ENCODE results near the gene OVCA2. TPM values are rescaled to one million over a fixed set of nuclear protein-coding genes. Genes with fewer than 3 reads are reported as not detected.

OVCA2 gene
- 21.4 TPM for total RNA-seq
- long read RNA-seq, transcript OVCA2-201 (2 exons, 1,122 nt), result major isoform, 35 of 38 reads
- long read RNA-seq, partial matches to known transcripts, result 0 of 38 reads
- long read RNA-seq, other reads (novel, unspliced or antisense), result 3 of 38 reads

- DNase-seq (peak; percentile 97), ATAC-seq (peak; percentile 97)
- Histone ChIP-seq H3K9me3 (no peaks in the 10 kb centered on the region), H3K36me3 (peaks cover 45% of the 10 kb centered on the region), H3K27me3 (no peaks in the 10 kb centered on the region), H3K4me1 (peaks cover 13% of the 10 kb centered on the region), H3K27ac (peak within 1 kb of the TSS; percentile 94), H3K4me3 (peak within 1 kb of the TSS; percentile 80)
- TF ChIP-seq, protein P1, sequence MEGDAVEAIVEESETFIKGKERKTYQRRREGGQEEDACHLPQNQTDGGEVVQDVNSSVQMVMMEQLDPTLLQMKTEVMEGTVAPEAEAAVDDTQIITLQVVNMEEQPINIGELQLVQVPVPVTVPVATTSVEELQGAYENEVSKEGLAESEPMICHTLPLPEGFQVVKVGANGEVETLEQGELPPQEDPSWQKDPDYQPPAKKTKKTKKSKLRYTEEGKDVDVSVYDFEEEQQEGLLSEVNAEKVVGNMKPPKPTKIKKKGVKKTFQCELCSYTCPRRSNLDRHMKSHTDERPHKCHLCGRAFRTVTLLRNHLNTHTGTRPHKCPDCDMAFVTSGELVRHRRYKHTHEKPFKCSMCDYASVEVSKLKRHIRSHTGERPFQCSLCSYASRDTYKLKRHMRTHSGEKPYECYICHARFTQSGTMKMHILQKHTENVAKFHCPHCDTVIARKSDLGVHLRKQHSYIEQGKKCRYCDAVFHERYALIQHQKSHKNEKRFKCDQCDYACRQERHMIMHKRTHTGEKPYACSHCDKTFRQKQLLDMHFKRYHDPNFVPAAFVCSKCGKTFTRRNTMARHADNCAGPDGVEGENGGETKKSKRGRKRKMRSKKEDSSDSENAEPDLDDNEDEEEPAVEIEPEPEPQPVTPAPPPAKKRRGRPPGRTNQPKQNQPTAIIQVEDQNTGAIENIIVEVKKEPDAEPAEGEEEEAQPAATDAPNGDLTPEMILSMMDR (IDR thresholded peaks at IDR 0.05), result peak; percentile 51
- intact Hi-C loops (cut with DNase I), result no loop called here
These were observed at the start of gene OVCA2 for GRCh38 chr17:2041561-2042389. OVCA2 (plus strand) TSS chr17:2042022; CDS start chr17:2042048, 26 bp downstream.

GRCh38 chr17:1992541-1992940 is 49.3 kb upstream of the OVCA2 start:
- no peak for ATAC-seq
- intact Hi-C loops (cut with DNase I), result no loop called here
- H3K4me1 ChIP-seq, result peaks cover 1% of the 10 kb centered on the region
- H3K4me3 ChIP-seq, result no peak overlapping the region
- no peaks in the 10 kb centered on the region for H3K36me3 ChIP-seq
- no peaks in the 10 kb centered on the region for H3K9me3 ChIP-seq
- no peaks in the 10 kb centered on the region for H3K27me3 ChIP-seq
- no peak for DNase-seq
- TF ChIP-seq, protein P1 (IDR thresholded peaks at IDR 0.05), result no peak
- no peak overlapping the region for H3K27ac ChIP-seq

DNA sequence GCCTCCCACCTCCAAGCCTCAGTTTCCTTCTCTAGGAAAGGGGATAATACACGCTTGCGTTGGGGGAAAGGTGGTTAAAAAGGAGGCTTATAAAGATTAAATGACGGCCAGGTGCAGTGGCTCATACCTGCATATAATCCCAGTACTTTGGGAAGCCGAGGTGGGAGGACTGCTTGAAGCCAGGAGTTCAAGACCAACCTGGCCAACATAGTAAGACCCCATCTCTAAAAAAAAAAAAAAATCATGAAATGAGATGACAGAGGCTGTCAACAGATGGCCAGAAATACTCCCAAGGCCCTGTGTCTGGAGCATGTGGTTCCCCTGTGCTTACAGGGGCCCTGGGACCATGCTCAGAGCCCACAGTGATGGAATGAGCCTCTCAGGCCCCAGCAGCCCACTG is 47.1 kb upstream of the OVCA2 start:
- H3K36me3 ChIP-seq, result no peaks in the 10 kb centered on the region
- H3K27ac ChIP-seq, result no peak overlapping the region
- H3K4me3 ChIP-seq, result no peak overlapping the region
- no peaks in the 10 kb centered on the region for H3K27me3 ChIP-seq
- TF ChIP-seq, protein P1 (IDR thresholded peaks at IDR 0.05), result no peak
- peaks cover 13% of the 10 kb centered on the region for H3K4me1 ChIP-seq
- no peak for ATAC-seq
- no peaks in the 10 kb centered on the region for H3K9me3 ChIP-seq
- no peak for DNase-seq
- intact Hi-C loops (cut with DNase I), result no loop called here

- Histone ChIP-seq H3K27ac (no peak overlapping the region), H3K4me3 (no peak overlapping the region), H3K4me1 (peaks cover 19% of the 10 kb centered on the region), H3K27me3 (no peaks in the 10 kb centered on the region), H3K36me3 (no peaks in the 10 kb centered on the region), H3K9me3 (no peaks in the 10 kb centered on the region)
- intact Hi-C loops (cut with DNase I), result no loop called here
- TF ChIP-seq, protein P1 (IDR thresholded peaks at IDR 0.05), result no peak
- no peak for ATAC-seq
- no peak for DNase-seq
These were observed 46.4 kb upstream of the OVCA2 start for GRCh38 chr17:1995321-1995892.

DNA sequence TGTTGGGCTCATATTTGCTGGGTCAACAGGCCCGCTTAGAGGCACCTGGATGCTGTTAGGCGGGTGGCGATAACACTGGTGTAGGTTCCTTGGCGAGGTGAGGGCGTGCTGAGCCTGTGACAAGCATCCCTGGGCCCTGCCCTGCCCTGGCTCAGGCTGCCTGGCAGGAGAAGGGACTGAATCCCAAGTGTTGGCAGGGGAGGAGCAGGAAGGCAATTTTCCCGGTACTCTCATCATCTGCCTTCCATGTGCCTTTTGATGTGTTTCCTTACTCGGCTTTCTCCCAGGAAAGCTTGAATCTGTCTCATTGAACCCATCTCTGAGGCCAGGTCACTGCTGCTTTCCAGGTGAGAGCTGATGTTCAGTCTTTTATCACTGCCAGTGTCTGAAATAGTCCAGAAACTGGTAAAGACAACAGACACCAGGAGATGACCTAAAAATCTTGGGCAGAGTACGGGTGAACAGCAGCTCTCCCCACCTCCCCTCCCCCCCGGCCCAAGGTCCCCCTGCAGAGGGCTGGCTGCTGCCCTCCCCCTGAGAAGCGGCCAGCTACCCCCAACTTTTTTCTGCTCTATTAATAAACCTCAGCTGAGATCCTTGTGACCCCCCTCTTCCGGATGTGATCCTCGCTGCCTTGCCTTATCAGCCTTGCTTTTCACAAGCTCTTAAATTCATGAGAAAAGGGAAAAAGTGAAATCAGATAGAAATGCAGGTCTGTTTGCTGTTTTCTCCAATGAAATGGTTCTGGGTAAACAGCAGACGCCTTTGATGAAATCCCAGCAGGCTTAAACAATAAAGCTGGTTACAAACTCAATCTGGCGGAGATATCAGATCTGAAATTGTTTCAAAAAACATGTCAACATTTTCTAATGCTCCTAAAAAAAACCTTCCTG is 45.7 kb upstream of the OVCA2 start:
- Histone ChIP-seq H3K27ac (no peak overlapping the region), H3K36me3 (no peaks in the 10 kb centered on the region), H3K4me1 (peaks cover 19% of the 10 kb centered on the region), H3K4me3 (no peak overlapping the region), H3K9me3 (no peaks in the 10 kb centered on the region), H3K27me3 (no peaks in the 10 kb centered on the region)
- intact Hi-C loops (cut with DNase I), result no loop called here
- DNase-seq (no peak), ATAC-seq (no peak)
- TF ChIP-seq, protein P1 (IDR thresholded peaks at IDR 0.05), result no peak
